Prostate gland (tissue), 2 donors: ENCODE data around the gene RNU6-1.

Experiments
- CTCF ChIP-seq, 4 experiments: fragments of 200-600 bp in 2 of 4; fragments of 450-650 bp in 2 of 4; sonication (generic) in 2 of 4; IDR thresholded peaks; 1 replicate in 3 of 4; 2 replicates in 1 of 4; pipeline ENCODE4 v1.5.1; 2016 to 2019; ENCODE audit warnings: antibody characterized with exemption in 4 of 4, mild to moderate bottlenecking in 2 of 4, moderate library complexity in 2 of 4
- POLR2A ChIP-seq: fragments of 450-650 bp; IDR thresholded peaks from one replicate; pipeline ENCODE4 v1.6.1; 2016; ENCODE audit warnings: antibody characterized with exemption, mild to moderate bottlenecking
- POLR2AphosphoS5 ChIP-seq: sonication (generic); formaldehyde crosslinking; IDR thresholded peaks from one replicate; pipeline ENCODE4 v1.6.1; 2017; ENCODE audit warnings: antibody characterized with exemption

- no peak for TF ChIP-seq CTCF (IDR thresholded peaks at IDR 0.05)
- no peak for TF ChIP-seq POLR2AphosphoS5
- TF ChIP-seq POLR2A, result no peak
Observed at GRCh38 chr15:67823314-67824196, 16.3 kb downstream of the RNU6-1 start.
